Neuron (in vitro differentiated cells): ENCODE results near the gene LIPN.

Experiments used
- H2AFZ ChIP-seq: one replicate; pipeline ENCODE4 v1.6.1; 2013; ENCODE audit warnings: low read depth, mild to moderate bottlenecking, inconsistent platforms, low read length, moderate library complexity
- H3K27me3 ChIP-seq: one replicate; pipeline ENCODE4 v1.6.1; 2013; ENCODE audit warnings: low read length; ENCODE audit not compliant: insufficient read depth
- H3K36me3 ChIP-seq: one replicate; pipeline ENCODE4 v1.6.1; 2013; ENCODE audit warnings: low read length; ENCODE audit not compliant: insufficient read depth
- H3K4me1 ChIP-seq: one replicate; pipeline ENCODE4 v1.6.1; 2013; ENCODE audit warnings: low read length; ENCODE audit not compliant: insufficient read depth
- H3K4me3 ChIP-seq: 2 replicates; pipeline ENCODE4 v1.5.1; 2013; ENCODE audit warnings: mild to moderate bottlenecking, low read length, moderate library complexity
- H3K9me3 ChIP-seq: one replicate; pipeline ENCODE4 v1.6.1; 2013; ENCODE audit warnings: low read length

The LIPN gene

DNA sequence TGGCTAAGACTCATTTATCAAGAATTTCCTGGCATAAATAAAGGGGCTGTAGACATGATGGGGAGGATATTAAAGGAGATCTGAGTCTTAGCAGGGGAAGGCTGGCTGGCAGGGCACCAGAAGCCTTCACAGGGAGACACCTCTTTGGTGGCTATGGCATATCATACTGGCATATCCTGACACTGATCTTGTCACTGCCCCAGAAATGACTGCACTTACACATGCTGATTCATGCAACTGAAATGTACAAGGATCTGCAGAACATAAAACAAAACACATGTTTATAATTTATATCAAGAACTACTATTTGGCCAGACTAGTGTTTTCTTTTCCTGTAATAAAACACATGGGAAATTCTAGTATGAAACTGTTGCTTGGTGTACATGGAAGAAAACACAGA is 5.5 kb upstream of the LIPN start:
- Histone ChIP-seq H3K4me1 (no peaks in the 10 kb centered on the region), H2AFZ (no peak overlapping the region), H3K9me3 (no peaks in the 10 kb centered on the region), H3K27me3 (no peaks in the 10 kb centered on the region), H3K4me3 (no peak overlapping the region), H3K36me3 (no peaks in the 10 kb centered on the region)

DNA sequence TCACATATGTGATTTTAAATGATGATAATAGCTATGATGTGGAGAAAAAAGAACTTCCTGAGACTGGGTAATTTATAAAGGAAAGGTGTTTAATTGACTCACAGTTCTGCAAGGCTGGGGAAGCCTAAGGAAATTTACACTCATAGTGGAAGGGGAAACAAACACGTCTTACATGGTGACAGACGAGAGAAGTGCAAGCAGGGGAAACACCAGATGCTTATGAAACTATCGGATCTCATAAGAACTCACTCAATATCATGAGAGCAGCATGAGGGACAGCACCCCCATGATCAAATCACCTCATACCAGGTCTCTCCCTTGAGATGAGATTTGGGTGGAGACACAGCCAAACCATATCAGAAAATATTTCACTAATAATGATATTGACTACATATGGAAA is 4.1 kb upstream of the LIPN start:
- Histone ChIP-seq H3K27me3 (no peaks in the 10 kb centered on the region), H3K4me1 (no peaks in the 10 kb centered on the region), H3K36me3 (no peaks in the 10 kb centered on the region), H2AFZ (no peak overlapping the region), H3K4me3 (no peak overlapping the region), H3K9me3 (no peaks in the 10 kb centered on the region)

DNA sequence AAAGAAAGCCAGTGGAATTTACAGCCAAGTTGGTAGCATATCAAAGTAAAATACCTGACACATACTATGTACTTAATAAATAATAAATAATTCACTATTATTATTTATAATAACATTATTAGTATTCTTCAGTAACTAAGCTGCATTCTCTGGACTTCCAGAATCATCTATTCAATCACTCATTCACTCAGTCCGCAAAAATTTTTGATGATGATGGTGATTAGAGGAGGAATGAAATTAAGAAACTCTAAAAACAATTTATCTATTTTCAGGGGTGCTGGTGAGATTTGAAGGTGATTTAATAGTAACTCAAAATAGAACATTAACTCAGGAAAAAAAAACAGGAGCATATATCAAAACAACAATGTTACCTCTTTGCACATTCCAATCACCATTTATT is 3.2 kb upstream of the LIPN start:
- Histone ChIP-seq H3K4me3 (no peak overlapping the region), H3K9me3 (no peaks in the 10 kb centered on the region), H2AFZ (no peak overlapping the region), H3K36me3 (no peaks in the 10 kb centered on the region), H3K27me3 (no peaks in the 10 kb centered on the region), H3K4me1 (no peaks in the 10 kb centered on the region)

DNA sequence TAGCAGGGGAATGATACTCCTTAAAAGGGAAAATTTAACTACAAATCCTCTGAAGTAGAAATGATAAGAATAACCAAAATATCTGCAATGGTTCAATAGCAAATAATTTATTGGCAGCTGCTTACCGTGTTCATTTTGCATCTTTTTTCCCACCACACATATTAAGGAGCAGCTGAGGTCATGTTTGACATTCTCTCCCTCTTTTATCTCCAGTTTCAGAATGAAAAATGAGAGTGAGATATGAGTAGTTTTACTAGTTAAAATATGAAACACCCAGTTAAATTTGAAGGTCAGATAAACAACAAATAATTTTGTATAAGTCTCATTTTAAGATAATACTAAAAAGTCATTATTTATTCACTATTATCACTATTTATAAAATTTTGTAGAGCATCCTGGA is 3.1 kb downstream of the LIPN start:
- H2AFZ ChIP-seq: no peak overlapping the region
- no peaks in the 10 kb centered on the region for H3K9me3 ChIP-seq
- H3K4me1 ChIP-seq: no peaks in the 10 kb centered on the region
- no peaks in the 10 kb centered on the region for H3K27me3 ChIP-seq
- no peak overlapping the region for H3K4me3 ChIP-seq
- no peaks in the 10 kb centered on the region for H3K36me3 ChIP-seq

DNA sequence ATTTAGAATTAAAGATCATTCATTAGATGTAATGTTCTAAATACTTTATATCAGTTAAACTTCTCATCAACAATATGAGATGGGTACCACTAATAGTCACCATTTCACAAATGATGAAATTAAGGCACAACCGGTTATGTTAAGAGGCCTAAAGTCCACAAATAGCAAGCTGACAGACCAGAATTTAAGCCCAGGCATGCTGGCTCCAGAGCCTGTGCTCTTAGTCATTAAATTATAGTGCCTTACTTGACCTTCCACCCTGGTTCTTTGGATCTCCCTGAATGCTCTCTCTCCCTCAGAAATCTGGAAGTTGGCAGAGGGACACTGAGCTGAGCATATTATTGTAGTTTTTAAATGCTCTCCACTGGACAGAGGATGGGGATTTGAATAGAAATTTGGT is 3.6 kb downstream of the LIPN start:
- H3K4me1 ChIP-seq: no peaks in the 10 kb centered on the region
- no peak overlapping the region for H2AFZ ChIP-seq
- no peaks in the 10 kb centered on the region for H3K9me3 ChIP-seq
- no peaks in the 10 kb centered on the region for H3K27me3 ChIP-seq
- H3K36me3 ChIP-seq: no peaks in the 10 kb centered on the region
- H3K4me3 ChIP-seq: no peak overlapping the region

DNA sequence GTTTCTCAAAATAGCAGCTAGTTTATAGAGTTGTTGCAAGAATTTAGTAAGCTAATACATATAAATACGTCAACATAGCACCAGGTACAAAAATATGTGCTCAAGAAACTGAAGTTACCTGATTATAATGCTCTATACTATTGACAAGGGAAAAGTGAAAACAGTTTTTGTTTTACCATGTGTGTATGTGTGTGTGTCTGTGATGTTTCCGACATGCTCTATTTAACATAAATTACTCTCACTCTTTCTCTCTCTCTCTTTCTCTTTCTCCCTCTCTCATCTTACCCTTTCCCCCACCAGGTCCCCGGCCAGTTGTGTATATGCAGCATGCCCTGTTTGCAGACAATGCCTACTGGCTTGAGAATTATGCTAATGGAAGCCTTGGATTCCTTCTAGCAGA is 4.3 kb downstream of the LIPN start:
- Histone ChIP-seq H3K4me1 (no peaks in the 10 kb centered on the region), H3K4me3 (no peak overlapping the region), H3K36me3 (no peaks in the 10 kb centered on the region), H2AFZ (no peak overlapping the region), H3K9me3 (no peaks in the 10 kb centered on the region), H3K27me3 (no peaks in the 10 kb centered on the region)

DNA sequence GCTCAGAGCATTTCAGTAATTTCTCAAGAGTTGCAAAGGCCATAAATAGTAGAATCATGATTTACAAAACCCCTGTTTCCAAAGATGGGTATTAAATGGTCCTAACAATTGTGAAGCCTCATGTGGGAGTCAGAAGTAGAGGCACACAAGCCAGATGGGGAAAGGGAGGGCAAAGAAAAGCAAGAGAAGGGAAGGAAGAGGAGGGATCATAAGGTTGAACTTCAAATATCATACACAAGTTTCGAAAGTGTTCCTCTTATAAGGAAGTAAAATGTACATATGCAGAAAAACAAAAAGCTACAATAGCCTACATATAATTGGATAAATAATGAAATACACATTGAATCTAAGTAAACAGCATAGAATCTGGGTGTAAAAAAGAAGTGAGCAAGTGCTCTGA is 6.0 kb downstream of the LIPN start:
- H3K27me3 ChIP-seq: no peaks in the 10 kb centered on the region
- H3K9me3 ChIP-seq: no peaks in the 10 kb centered on the region
- no peak overlapping the region for H3K4me3 ChIP-seq
- no peaks in the 10 kb centered on the region for H3K36me3 ChIP-seq
- no peak overlapping the region for H2AFZ ChIP-seq
- H3K4me1 ChIP-seq: no peaks in the 10 kb centered on the region

DNA sequence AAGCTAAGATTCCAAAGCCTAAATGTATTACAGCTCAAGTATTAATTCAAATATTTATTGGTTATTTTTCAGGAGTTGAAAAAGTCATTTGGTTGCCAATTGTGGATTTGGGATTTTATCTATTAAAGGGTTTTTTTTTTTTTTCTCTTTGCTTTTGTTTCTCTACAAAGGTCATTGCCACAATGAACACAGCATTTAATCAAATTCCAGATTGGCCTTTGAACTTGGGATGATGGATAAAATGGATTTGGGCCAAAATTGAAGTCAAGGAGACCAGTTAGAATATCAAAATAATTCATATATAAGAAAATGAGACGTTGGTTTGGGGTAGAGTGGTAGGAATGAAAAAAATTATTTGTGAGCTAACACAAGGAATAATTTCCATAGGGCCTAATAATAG is 9.6 kb downstream of the LIPN start:
- H3K27me3 ChIP-seq: no peaks in the 10 kb centered on the region
- no peaks in the 10 kb centered on the region for H3K4me1 ChIP-seq
- no peak overlapping the region for H3K4me3 ChIP-seq
- no peaks in the 10 kb centered on the region for H3K9me3 ChIP-seq
- no peaks in the 10 kb centered on the region for H3K36me3 ChIP-seq
- no peak overlapping the region for H2AFZ ChIP-seq

DNA sequence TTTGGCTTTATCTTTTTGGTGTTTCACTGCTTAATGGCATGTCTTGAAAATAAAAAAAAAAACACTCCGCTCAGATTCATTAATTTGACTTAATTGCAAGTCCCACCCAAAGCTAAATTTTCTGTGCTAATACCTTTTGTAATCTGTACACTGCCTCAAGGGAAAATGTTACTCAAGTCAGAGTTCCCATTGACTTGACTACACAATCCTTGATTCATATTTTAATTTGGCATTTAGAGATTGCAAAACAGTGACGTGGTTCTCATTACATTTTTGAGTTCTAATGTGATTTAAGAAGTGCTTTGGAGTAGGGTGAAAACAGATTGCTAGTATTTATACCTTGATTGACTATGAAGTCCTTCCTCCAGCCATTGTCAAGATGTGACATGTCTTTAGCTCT is 21.4 kb downstream of the LIPN start:
- Histone ChIP-seq H3K4me3 (no peak overlapping the region), H3K27me3 (no peaks in the 10 kb centered on the region), H3K4me1 (no peaks in the 10 kb centered on the region), H3K9me3 (no peaks in the 10 kb centered on the region), H2AFZ (no peak overlapping the region), H3K36me3 (no peaks in the 10 kb centered on the region)

DNA sequence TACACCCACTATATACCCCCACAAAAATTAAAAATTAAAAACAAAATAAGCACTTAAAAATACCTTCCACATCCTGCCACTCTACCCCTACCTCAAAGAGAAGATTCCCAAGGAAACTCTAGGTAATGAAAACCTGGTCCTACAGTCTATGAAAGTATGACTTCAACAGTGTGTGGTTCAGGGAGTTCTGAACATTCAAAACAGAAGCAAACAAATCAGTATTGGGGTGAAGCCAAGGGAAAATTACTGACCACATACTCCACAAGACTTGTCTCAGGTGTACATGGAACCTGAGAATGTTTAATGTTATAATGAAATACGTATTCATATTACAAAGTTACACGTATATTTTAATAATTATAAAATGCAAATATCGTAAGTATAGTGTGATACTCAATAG is 22.4 kb downstream of the LIPN start:
- Histone ChIP-seq H3K36me3 (no peaks in the 10 kb centered on the region), H3K4me3 (no peak overlapping the region), H3K27me3 (no peaks in the 10 kb centered on the region), H3K4me1 (no peaks in the 10 kb centered on the region), H3K9me3 (no peaks in the 10 kb centered on the region), H2AFZ (no peak overlapping the region)

DNA sequence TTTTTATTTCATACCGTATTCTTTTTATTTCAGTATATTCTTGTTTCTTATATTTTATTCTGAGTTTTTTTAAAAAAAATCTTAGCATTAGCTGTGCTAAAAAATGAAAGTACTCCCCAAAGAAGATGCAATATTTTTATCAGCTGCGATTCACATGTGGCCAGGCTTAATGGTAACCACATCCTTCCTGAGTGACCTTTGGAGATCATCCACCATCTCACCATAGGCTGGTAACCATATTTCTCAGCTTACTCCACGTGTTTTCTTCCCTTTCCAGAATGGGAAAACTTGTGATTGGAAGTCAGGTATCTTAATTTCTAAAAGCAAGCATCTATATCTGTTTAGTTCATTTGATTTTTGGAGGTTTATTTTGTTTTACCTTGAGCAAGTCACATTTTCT is 23.9 kb downstream of the LIPN start:
- H3K4me1 ChIP-seq: no peaks in the 10 kb centered on the region
- H3K4me3 ChIP-seq: no peak overlapping the region

DNA sequence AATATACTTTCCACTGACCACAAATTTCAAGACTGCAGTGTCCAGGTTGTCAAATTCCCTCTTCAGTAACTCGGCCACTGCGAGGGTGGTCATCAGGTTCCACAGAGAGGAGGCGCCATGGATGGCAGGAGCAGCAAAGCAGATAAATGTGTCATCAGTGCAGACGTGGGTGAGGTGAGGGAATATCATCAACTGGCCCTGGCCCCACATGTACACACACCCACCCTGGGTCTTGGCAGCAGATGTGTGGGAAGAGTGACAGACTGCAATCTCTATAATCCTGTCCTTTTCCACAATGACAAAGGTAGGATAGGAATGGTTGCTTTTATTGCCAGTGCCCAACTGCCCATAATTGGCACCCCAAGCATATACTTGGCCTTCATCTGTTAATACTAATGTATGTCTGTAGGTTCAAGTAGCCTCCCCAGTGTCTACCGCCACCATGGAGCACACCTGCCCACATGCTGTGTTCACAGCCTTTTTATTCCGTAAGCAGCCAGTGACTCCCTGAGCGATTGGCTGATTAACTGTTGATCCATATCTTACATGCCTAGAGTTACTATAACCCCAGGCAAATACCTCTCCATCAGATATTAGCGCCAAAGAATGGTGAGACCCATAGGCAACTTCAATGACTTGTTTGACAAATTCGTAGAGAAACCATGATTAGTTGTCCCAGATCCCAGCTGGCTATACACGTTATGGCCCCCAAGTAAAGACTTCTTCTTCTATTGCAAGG is 26.4 kb downstream of the LIPN start:
- H3K4me1 ChIP-seq: no peaks in the 10 kb centered on the region
- H3K36me3 ChIP-seq: no peaks in the 10 kb centered on the region
- no peak overlapping the region for H3K4me3 ChIP-seq
- no peak overlapping the region for H2AFZ ChIP-seq
- no peaks in the 10 kb centered on the region for H3K27me3 ChIP-seq
- no peaks in the 10 kb centered on the region for H3K9me3 ChIP-seq

More for the DNA sequence above, 23.9 kb downstream of the LIPN start:
- H3K36me3 ChIP-seq: no peaks in the 10 kb centered on the region
- no peak overlapping the region for H2AFZ ChIP-seq
- no peaks in the 10 kb centered on the region for H3K27me3 ChIP-seq
- H3K9me3 ChIP-seq: no peaks in the 10 kb centered on the region

DNA sequence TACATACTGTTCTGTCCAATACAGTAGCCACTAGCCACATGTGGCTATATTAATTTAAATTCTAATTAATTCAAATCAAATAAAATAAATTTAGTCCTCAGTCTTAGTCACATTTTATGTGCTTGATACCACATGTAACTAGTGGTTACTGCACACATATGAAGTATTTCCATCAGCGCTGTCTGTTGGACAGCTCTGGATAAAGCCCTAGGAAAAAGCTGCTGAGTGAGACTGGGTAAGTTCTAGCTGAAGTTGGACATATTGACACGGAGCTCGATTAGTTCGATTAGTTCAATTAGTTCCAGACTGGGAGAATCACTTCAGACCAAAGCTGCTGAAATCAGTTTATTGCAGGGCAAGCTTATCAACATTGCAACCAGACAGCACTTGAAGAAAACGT is 27.6 kb downstream of the LIPN start:
- Histone ChIP-seq H3K4me3 (no peak overlapping the region), H3K9me3 (no peaks in the 10 kb centered on the region)

DNA sequence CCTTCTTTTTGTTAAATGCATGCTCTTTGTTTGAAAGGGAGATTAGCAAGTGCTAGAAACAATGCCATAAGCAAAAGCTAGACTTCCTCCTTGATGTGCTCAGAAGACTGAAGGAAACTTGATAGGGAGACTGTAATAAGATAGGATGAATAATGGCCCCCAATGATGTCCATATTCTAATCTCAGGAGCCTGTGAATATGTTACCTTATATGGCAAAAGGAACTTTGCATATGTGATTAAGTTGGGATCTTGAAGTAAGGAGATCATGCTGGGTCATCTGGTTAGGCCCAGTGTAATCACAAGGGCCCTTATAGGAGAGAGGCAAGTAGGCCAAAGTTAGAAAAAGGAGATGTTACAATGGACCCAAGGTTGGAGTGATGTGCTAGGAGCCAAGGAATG is 29.1 kb downstream of the LIPN start:
- H3K27me3 ChIP-seq: no peaks in the 10 kb centered on the region
- no peak overlapping the region for H2AFZ ChIP-seq
- H3K9me3 ChIP-seq: no peaks in the 10 kb centered on the region
- no peaks in the 10 kb centered on the region for H3K36me3 ChIP-seq
- H3K4me1 ChIP-seq: no peaks in the 10 kb centered on the region
- no peak overlapping the region for H3K4me3 ChIP-seq

More for the DNA sequence above, 27.6 kb downstream of the LIPN start:
- no peaks in the 10 kb centered on the region for H3K27me3 ChIP-seq
- H2AFZ ChIP-seq: no peak overlapping the region
- no peaks in the 10 kb centered on the region for H3K4me1 ChIP-seq
- H3K36me3 ChIP-seq: no peaks in the 10 kb centered on the region
